ENCODE results near the gene MEI1.

GRCh38 chr22:41768430-41768829 lies 69.1 kb downstream of the MEI1 start:
- TF ChIP-seq CTCF (conservative IDR thresholded peaks at IDR 0.05; ENCODE audit: low read depth, low read length) (no peak), POLR2A (IDR thresholded peaks at IDR 0.05; ENCODE audit: low read depth, low read length) (no peak), CEBPB (IDR thresholded peaks at IDR 0.05; ENCODE audit: low read depth, low read length) (no peak), SMC3 (IDR thresholded peaks at IDR 0.05; ENCODE audit: low read depth, low read length) (no peak), MAFK (IDR thresholded peaks at IDR 0.05; ENCODE audit: low read depth, low read length) (no peak), RAD21 (IDR thresholded peaks at IDR 0.05; ENCODE audit: low read length) (no peak), RFX5 (IDR thresholded peaks at IDR 0.05; ENCODE audit: low read depth, low read length) (no peak), MXI1 (IDR thresholded peaks at IDR 0.05; ENCODE audit: borderline replicate concordance, low read depth, low read length) (no peak), ELK1 (IDR thresholded peaks at IDR 0.05; ENCODE audit: borderline replicate concordance, low read depth, low read length) (no peak), USF2 (IDR thresholded peaks at IDR 0.05; ENCODE audit: low read depth, low read length) (no peak), BHLHE40 (IDR thresholded peaks at IDR 0.05; ENCODE audit: low read depth, low read length) (no peak), RCOR1 (IDR thresholded peaks at IDR 0.05; ENCODE audit: insufficient replicate concordance, low read length) (no peak), CHD1 (IDR thresholded peaks at IDR 0.05; ENCODE audit: low read depth, low read length) (no peak)
